NB4 (cell line): ENCODE measurements around the gene IPO8.

Experiments used
- DNase-seq: peaks from one replicate; pipeline ENCODE4 v3.0.0; 2010; ENCODE audit warnings: low read depth
- H3K4me3 ChIP-seq: one replicate; pipeline ENCODE4 v1.5.1; 2011; ENCODE audit warnings: mild to moderate bottlenecking, low read depth, low read length, moderate library complexity
- MYC ChIP-seq: IDR thresholded peaks from 2 replicates; pipeline ENCODE4 v1.6.1; 2011; ENCODE audit warnings: low read depth, low read length
- POLR2A ChIP-seq: IDR thresholded peaks from 2 replicates; pipeline ENCODE4 v1.6.1; 2011; ENCODE audit warnings: mild to moderate bottlenecking; ENCODE audit not compliant: insufficient read length; ENCODE audit errors: extremely low read depth
- TF ChIP-seq, protein P1 (sequence below): IDR thresholded peaks from 2 replicates; pipeline ENCODE4 v1.6.1; 2011; ENCODE audit warnings: low read depth, low read length
- TF ChIP-seq, protein P2 (sequence below): IDR thresholded peaks from one replicate; pipeline ENCODE4 v1.5.1; 2012; ENCODE audit warnings: low read depth, low read length

Gene IPO8

DNA sequence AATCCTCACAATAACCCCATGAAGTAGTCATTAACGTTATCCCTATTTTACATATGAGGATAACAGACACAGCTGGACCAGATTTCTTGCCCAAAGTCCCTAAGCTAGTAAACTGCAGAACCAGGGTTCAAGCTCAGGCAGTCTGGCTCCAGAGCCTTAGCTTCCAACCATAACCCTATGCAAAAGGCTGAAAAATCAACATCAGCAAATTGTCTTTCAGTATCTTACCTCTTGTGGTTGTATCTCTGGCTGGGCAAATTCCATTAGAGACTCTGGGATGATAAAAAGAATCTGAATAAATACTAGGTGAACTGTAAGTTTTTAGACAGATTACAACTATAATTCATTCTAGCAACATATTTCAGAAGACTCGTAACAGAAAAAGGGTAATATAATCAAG, 34.3 kb upstream of the IPO8 start:
- TF ChIP-seq, protein P1, sequence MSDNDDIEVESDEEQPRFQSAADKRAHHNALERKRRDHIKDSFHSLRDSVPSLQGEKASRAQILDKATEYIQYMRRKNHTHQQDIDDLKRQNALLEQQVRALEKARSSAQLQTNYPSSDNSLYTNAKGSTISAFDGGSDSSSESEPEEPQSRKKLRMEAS: no peak
- no peak for TF ChIP-seq POLR2A
- TF ChIP-seq, protein P2, sequence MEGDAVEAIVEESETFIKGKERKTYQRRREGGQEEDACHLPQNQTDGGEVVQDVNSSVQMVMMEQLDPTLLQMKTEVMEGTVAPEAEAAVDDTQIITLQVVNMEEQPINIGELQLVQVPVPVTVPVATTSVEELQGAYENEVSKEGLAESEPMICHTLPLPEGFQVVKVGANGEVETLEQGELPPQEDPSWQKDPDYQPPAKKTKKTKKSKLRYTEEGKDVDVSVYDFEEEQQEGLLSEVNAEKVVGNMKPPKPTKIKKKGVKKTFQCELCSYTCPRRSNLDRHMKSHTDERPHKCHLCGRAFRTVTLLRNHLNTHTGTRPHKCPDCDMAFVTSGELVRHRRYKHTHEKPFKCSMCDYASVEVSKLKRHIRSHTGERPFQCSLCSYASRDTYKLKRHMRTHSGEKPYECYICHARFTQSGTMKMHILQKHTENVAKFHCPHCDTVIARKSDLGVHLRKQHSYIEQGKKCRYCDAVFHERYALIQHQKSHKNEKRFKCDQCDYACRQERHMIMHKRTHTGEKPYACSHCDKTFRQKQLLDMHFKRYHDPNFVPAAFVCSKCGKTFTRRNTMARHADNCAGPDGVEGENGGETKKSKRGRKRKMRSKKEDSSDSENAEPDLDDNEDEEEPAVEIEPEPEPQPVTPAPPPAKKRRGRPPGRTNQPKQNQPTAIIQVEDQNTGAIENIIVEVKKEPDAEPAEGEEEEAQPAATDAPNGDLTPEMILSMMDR: no peak
- TF ChIP-seq MYC: no peak
- no peak overlapping the region for H3K4me3 ChIP-seq
- no peak for DNase-seq

DNA sequence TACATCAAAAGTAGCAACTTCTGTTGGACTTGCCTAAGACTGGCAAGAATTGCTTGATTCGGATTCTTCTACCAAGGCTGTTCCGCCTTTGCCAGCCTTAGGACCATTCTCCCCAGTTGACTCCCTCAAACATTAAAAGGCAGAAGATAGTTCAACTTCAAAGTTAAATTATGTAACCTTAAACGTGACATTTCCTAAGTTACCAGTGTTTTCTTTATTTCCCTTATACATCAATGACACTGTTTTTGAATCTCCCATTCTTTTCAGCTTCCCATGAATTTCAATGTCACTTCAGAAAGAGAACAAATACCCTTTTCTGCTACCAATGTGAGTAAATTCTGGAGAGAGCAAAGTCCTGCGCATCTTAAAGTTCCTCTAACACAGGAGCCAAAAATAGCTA, 33.9 kb upstream of the IPO8 start:
- no peak for DNase-seq
- no peak overlapping the region for H3K4me3 ChIP-seq
- TF ChIP-seq, protein P1: no peak
- TF ChIP-seq, protein P2: no peak
- TF ChIP-seq MYC (no peak), POLR2A (no peak)

DNA sequence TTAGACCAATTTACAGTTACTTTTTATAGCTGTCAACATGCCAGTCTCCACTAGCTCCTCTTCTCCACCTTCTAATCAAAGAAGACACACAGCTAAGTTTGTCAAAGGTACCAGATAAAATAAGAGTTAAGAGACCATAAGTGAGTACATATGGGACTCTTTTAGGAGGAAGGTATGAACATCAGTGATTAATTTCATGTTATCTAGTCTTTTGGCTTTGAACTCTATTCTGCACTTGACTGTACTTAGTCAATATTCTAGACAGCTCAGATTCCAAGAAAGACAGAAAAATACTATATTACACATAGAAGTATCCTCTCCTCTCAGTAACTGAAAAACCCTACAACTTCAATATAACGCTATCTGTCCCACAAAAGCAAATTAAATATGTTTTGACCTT, 31.0 kb upstream of the IPO8 start:
- DNase-seq: no peak
- no peak overlapping the region for H3K4me3 ChIP-seq
- TF ChIP-seq, protein P1: no peak
- TF ChIP-seq, protein P2: no peak
- TF ChIP-seq POLR2A: no peak
- TF ChIP-seq MYC: no peak

DNA sequence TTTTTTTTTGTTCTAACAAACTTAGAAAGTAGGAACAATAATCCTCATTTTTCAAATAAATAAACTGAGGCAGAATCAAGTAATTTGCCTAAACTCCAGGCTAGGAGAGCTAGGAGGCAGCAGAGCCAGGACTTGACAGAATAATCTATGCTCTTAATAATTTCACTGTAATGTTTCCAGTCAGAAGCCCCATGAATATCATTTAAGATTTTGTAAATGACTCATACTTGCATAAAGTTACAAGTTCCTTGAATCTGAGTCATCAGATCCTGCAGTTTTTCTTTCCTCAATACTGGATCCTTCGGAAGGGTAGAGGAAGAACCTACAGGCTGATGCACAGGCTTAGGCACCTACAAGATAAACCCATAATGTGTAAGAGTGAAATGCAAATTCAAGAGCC, 30.1 kb upstream of the IPO8 start:
- TF ChIP-seq POLR2A (no peak), MYC (no peak)
- TF ChIP-seq, protein P1: no peak
- TF ChIP-seq, protein P2: no peak
- no peak for DNase-seq
- H3K4me3 ChIP-seq: no peak overlapping the region

DNA sequence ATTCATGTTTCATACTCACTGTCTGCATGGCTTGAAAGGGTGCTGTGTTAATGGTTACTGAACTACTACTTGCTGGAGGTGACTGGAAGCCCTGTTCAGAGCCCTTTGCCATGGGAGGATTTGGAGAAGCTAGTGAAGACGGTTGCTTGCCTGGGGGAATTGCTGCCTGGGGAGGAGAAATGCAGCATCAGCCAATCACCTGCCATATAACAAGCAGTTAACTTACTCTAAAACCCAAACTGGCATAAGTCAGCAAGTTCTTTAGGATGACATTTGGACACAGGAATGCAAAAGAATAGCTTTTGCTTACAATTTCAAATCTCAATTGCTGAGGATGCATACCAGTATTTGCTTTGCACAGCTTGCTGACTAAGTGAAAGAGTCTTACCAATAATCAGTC, 23.4 kb upstream of the IPO8 start:
- TF ChIP-seq, protein P2: no peak
- TF ChIP-seq, protein P1: no peak
- no peak for TF ChIP-seq MYC
- no peak overlapping the region for H3K4me3 ChIP-seq
- DNase-seq: no peak

DNA sequence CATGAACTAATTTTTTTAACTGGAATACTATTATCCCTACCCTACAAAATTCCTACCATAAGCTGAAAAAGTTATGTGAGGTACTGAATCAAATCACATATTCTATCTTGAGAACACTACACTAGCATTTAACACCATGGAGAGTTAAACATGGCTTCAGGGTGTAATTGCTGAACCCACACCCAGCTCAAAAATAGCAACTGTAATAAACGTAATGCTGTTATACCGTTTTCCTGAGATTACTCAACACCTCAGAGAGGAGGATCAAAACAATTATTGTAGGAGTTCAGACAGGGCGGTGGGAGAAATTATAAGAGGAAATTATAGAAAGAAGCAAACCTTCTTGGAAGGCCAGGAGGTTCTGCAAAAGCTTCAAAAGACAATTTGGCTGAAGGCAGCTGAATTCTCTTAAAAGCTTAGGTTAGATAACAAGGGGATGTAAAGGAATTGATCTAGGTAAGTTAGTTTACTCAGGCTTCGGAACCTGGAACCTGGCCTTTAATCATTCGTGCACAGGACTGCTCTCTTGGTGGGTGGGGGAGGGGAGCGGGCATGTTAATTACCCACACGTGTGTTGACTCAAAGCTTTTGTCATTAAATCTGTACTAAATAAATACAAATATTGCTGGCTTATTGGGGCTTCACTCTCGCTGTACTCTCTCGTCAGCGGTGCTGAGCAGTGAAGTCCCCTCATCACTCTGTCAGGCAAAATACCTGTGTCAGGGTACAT, 12.1 kb upstream of the IPO8 start:
- peak; percentile 48 for DNase-seq
- TF ChIP-seq, protein P2: no peak
- TF ChIP-seq MYC: no peak
- TF ChIP-seq POLR2A: no peak
- TF ChIP-seq, protein P1: no peak
- no peak overlapping the region for H3K4me3 ChIP-seq
